ENCODE data around the gene CPVL.

DNA sequence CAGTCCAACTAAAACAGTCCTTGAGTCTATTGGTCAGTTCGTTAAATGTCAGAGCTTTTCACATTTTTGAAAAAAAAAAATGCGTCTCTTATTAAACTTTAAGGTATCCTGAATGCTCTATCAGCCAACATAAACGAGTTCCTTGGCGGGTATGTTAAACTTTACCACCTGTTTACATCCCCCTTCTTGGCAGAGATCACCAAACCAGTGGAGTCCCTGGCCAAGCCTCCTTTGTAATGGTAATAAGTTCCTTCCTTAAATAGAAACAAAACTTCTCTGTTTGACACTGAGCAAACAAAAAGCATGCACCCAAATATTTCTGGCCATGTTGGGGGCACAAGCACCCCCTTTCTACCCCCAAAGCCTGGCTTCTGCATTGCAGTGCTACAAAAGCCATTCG lies 191.4 kb downstream of the CPVL start:
- TF ChIP-seq POLR2A (IDR thresholded peaks at IDR 0.05; ENCODE audit: low read depth), result no peak
- TF ChIP-seq, protein P1, sequence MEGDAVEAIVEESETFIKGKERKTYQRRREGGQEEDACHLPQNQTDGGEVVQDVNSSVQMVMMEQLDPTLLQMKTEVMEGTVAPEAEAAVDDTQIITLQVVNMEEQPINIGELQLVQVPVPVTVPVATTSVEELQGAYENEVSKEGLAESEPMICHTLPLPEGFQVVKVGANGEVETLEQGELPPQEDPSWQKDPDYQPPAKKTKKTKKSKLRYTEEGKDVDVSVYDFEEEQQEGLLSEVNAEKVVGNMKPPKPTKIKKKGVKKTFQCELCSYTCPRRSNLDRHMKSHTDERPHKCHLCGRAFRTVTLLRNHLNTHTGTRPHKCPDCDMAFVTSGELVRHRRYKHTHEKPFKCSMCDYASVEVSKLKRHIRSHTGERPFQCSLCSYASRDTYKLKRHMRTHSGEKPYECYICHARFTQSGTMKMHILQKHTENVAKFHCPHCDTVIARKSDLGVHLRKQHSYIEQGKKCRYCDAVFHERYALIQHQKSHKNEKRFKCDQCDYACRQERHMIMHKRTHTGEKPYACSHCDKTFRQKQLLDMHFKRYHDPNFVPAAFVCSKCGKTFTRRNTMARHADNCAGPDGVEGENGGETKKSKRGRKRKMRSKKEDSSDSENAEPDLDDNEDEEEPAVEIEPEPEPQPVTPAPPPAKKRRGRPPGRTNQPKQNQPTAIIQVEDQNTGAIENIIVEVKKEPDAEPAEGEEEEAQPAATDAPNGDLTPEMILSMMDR (IDR thresholded peaks at IDR 0.05), result no peak
